ENCODE measurements around the gene AIMP1.

AIMP1 gene

GRCh38 chr4:106291678-106292077 is 24.7 kb upstream of the AIMP1 start:
- Histone ChIP-seq H3K9me3 (ENCODE audit: control insufficient read depth, low read length) (no peaks in the 10 kb centered on the region), H3K27me3 (replicated peaks; ENCODE audit: control insufficient read depth, insufficient read depth, low read length, poor library complexity, severe bottlenecking) (no peaks in the 10 kb centered on the region), H3K4me1 (ENCODE audit: control insufficient read depth, insufficient read depth, low read length, poor library complexity, severe bottlenecking) (no peaks in the 10 kb centered on the region), H3K27ac (ENCODE audit: insufficient read depth, low read length, poor library complexity, severe bottlenecking) (no peak overlapping the region), H3K36me3 (ENCODE audit: control insufficient read depth, insufficient read depth, low read length) (peaks cover 24% of the 10 kb centered on the region), H3K4me3 (ENCODE audit: insufficient read depth, low read depth, low read length, poor library complexity, severe bottlenecking) (no peak overlapping the region)
- DNase-seq, result no peak

GRCh38 chr4:106294062-106294461 is 22.3 kb upstream of the AIMP1 start:
- Histone ChIP-seq H3K27ac (ENCODE audit: insufficient read depth, low read length, poor library complexity, severe bottlenecking) (no peak overlapping the region), H3K9me3 (ENCODE audit: control insufficient read depth, low read length) (no peaks in the 10 kb centered on the region), H3K4me1 (ENCODE audit: control insufficient read depth, insufficient read depth, low read length, poor library complexity, severe bottlenecking) (no peaks in the 10 kb centered on the region), H3K4me3 (ENCODE audit: insufficient read depth, low read depth, low read length, poor library complexity, severe bottlenecking) (no peak overlapping the region), H3K27me3 (replicated peaks; ENCODE audit: control insufficient read depth, insufficient read depth, low read length, poor library complexity, severe bottlenecking) (no peaks in the 10 kb centered on the region), H3K36me3 (ENCODE audit: control insufficient read depth, insufficient read depth, low read length) (peaks cover 19% of the 10 kb centered on the region)
- DNase-seq, result no peak

GRCh38 chr4:106297245-106298035 is 18.9 kb upstream of the AIMP1 start:
- Histone ChIP-seq H3K4me1 (ENCODE audit: control insufficient read depth, insufficient read depth, low read length, poor library complexity, severe bottlenecking) (no peaks in the 10 kb centered on the region), H3K4me3 (ENCODE audit: insufficient read depth, low read depth, low read length, poor library complexity, severe bottlenecking) (no peak overlapping the region), H3K36me3 (ENCODE audit: control insufficient read depth, insufficient read depth, low read length) (peaks cover 17% of the 10 kb centered on the region), H3K9me3 (ENCODE audit: control insufficient read depth, low read length) (no peaks in the 10 kb centered on the region), H3K27ac (ENCODE audit: insufficient read depth, low read length, poor library complexity, severe bottlenecking) (no peak overlapping the region), H3K27me3 (replicated peaks; ENCODE audit: control insufficient read depth, insufficient read depth, low read length, poor library complexity, severe bottlenecking) (no peaks in the 10 kb centered on the region)
- no peak for DNase-seq

GRCh38 chr4:106299977-106300376 is 16.4 kb upstream of the AIMP1 start:
- Histone ChIP-seq H3K36me3 (ENCODE audit: control insufficient read depth, insufficient read depth, low read length) (peaks cover 6% of the 10 kb centered on the region), H3K4me1 (ENCODE audit: control insufficient read depth, insufficient read depth, low read length, poor library complexity, severe bottlenecking) (no peaks in the 10 kb centered on the region), H3K27me3 (replicated peaks; ENCODE audit: control insufficient read depth, insufficient read depth, low read length, poor library complexity, severe bottlenecking) (no peaks in the 10 kb centered on the region), H3K4me3 (ENCODE audit: insufficient read depth, low read depth, low read length, poor library complexity, severe bottlenecking) (no peak overlapping the region), H3K27ac (ENCODE audit: insufficient read depth, low read length, poor library complexity, severe bottlenecking) (no peak overlapping the region), H3K9me3 (ENCODE audit: control insufficient read depth, low read length) (no peaks in the 10 kb centered on the region)
- no peak for DNase-seq

GRCh38 chr4:106301393-106302061 is 14.8 kb upstream of the AIMP1 start:
- H3K4me1 ChIP-seq (ENCODE audit: control insufficient read depth, insufficient read depth, low read length, poor library complexity, severe bottlenecking), result no peaks in the 10 kb centered on the region
- no peak overlapping the region for H3K27ac ChIP-seq (ENCODE audit: insufficient read depth, low read length, poor library complexity, severe bottlenecking)
- no peak for DNase-seq
- H3K4me3 ChIP-seq (ENCODE audit: insufficient read depth, low read depth, low read length, poor library complexity, severe bottlenecking), result no peak overlapping the region
- no peaks in the 10 kb centered on the region for H3K9me3 ChIP-seq (ENCODE audit: control insufficient read depth, low read length)
- H3K36me3 ChIP-seq (ENCODE audit: control insufficient read depth, insufficient read depth, low read length), result peaks cover 5% of the 10 kb centered on the region
- H3K27me3 ChIP-seq (replicated peaks; ENCODE audit: control insufficient read depth, insufficient read depth, low read length, poor library complexity, severe bottlenecking), result no peaks in the 10 kb centered on the region

GRCh38 chr4:106302062-106302438 is 14.3 kb upstream of the AIMP1 start:
- Histone ChIP-seq H3K4me3 (ENCODE audit: insufficient read depth, low read depth, low read length, poor library complexity, severe bottlenecking) (no peak overlapping the region), H3K27me3 (replicated peaks; ENCODE audit: control insufficient read depth, insufficient read depth, low read length, poor library complexity, severe bottlenecking) (no peaks in the 10 kb centered on the region), H3K27ac (ENCODE audit: insufficient read depth, low read length, poor library complexity, severe bottlenecking) (no peak overlapping the region), H3K36me3 (ENCODE audit: control insufficient read depth, insufficient read depth, low read length) (peaks cover 5% of the 10 kb centered on the region), H3K4me1 (ENCODE audit: control insufficient read depth, insufficient read depth, low read length, poor library complexity, severe bottlenecking) (no peaks in the 10 kb centered on the region), H3K9me3 (ENCODE audit: control insufficient read depth, low read length) (no peaks in the 10 kb centered on the region)
- DNase-seq, result no peak

- Histone ChIP-seq H3K4me3 (ENCODE audit: insufficient read depth, low read depth, low read length, poor library complexity, severe bottlenecking) (no peak overlapping the region), H3K4me1 (ENCODE audit: control insufficient read depth, insufficient read depth, low read length, poor library complexity, severe bottlenecking) (no peaks in the 10 kb centered on the region), H3K27ac (ENCODE audit: insufficient read depth, low read length, poor library complexity, severe bottlenecking) (no peak overlapping the region), H3K9me3 (ENCODE audit: control insufficient read depth, low read length) (no peaks in the 10 kb centered on the region), H3K36me3 (ENCODE audit: control insufficient read depth, insufficient read depth, low read length) (peaks cover 13% of the 10 kb centered on the region), H3K27me3 (replicated peaks; ENCODE audit: control insufficient read depth, insufficient read depth, low read length, poor library complexity, severe bottlenecking) (no peaks in the 10 kb centered on the region)
- DNase-seq, result no peak
These were observed 12.6 kb upstream of the AIMP1 start for GRCh38 chr4:106303548-106304281.

GRCh38 chr4:106304632-106305031 is 11.7 kb upstream of the AIMP1 start:
- H3K27me3 ChIP-seq (replicated peaks; ENCODE audit: control insufficient read depth, insufficient read depth, low read length, poor library complexity, severe bottlenecking), result no peaks in the 10 kb centered on the region
- H3K4me1 ChIP-seq (ENCODE audit: control insufficient read depth, insufficient read depth, low read length, poor library complexity, severe bottlenecking), result no peaks in the 10 kb centered on the region
- peaks cover 13% of the 10 kb centered on the region for H3K36me3 ChIP-seq (ENCODE audit: control insufficient read depth, insufficient read depth, low read length)
- H3K9me3 ChIP-seq (ENCODE audit: control insufficient read depth, low read length), result no peaks in the 10 kb centered on the region
- no peak overlapping the region for H3K4me3 ChIP-seq (ENCODE audit: insufficient read depth, low read depth, low read length, poor library complexity, severe bottlenecking)
- DNase-seq, result no peak
- no peak overlapping the region for H3K27ac ChIP-seq (ENCODE audit: insufficient read depth, low read length, poor library complexity, severe bottlenecking)

- Histone ChIP-seq H3K9me3 (ENCODE audit: control insufficient read depth, low read length) (no peaks in the 10 kb centered on the region), H3K4me3 (ENCODE audit: insufficient read depth, low read depth, low read length, poor library complexity, severe bottlenecking) (no peak overlapping the region), H3K36me3 (ENCODE audit: control insufficient read depth, insufficient read depth, low read length) (peaks cover 8% of the 10 kb centered on the region), H3K4me1 (ENCODE audit: control insufficient read depth, insufficient read depth, low read length, poor library complexity, severe bottlenecking) (no peaks in the 10 kb centered on the region), H3K27ac (ENCODE audit: insufficient read depth, low read length, poor library complexity, severe bottlenecking) (no peak overlapping the region), H3K27me3 (replicated peaks; ENCODE audit: control insufficient read depth, insufficient read depth, low read length, poor library complexity, severe bottlenecking) (no peaks in the 10 kb centered on the region)
- no peak for DNase-seq
These were observed 10.8 kb upstream of the AIMP1 start for GRCh38 chr4:106305435-106306055.
